HG03097 (cell line): ENCODE results near the gene RANBP10.
"Not testable (repeated sequence)": the region's sequence is repeated elsewhere in the genome, so short reads cannot be mapped to it uniquely, and the experiment has no call there.

Experiments
- ATAC-seq: cut with Tn5 transposase; IDR thresholded peaks from one replicate; pipeline ENCODE4 v1.9.1; 2021; ENCODE audit not compliant: unreplicated experiment, low FRiP score

Gene RANBP10

DNA sequence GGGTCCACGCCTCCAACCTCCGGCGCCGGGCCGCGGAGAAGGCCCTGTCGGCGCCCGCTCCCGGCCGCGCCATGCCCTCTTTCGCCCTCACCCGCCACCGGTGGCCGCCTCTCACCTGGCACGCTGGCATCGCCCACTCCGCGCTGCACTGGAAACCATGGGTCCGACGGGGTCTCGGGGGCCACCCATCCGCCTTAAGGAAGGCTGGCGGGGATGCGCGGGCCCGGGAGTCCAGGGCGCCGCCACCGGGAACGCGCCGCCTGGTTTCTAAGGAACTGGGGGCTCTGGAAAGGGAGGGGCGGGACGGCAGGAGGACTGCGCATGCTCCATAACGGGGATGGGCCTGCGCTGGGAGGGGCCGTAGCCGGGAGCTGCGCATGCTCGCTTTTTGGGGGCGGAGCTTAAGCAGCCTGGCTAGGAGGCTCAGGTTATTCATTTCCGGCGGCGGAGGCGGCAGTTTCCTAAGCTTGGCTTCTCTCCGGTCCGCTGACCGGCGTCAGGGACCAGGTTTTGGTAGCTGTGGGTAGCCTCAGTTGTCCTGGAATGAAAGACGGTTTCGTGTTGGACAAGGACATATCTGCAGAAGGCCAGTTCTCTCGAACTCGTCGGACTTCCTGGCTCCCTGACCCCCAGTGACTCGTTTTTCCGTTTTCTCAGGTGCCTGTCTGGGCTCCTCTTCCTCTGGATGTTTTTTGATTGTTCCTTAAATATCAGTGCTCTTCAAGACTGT lies 87.1 kb downstream of the RANBP10 start, which contains the start of gene GFOD2:
TSS of gene GFOD2 (minus strand) at position 269 of the 730 bp plus-strand sequence. CDS start 33,601 bp downstream, outside the sequence.
- peak; percentile 84 for ATAC-seq

- ATAC-seq: no peak
Measured at GRCh38 chr16:67718668-67719047, 87.7 kb downstream of the RANBP10 start.

DNA sequence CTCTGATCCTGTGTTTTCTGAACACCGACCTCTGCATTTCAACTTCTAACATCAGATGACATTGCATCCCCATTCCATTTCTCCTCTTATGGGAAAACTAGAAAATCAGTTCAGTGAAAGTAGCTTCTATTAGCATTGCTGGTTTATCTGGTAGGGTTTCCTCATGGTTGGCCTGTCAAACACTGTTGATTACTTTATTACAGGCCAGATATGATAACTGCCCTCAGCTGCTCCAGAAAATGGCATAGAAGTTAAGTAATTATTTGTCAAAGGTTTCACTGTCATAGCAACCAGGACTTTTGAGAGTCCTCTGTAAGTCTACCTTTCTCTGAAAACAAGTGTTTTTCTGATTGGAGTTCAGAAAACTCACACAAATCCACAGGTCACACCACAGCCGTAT lies 90.3 kb downstream of the RANBP10 start:
- no peak for ATAC-seq

DNA sequence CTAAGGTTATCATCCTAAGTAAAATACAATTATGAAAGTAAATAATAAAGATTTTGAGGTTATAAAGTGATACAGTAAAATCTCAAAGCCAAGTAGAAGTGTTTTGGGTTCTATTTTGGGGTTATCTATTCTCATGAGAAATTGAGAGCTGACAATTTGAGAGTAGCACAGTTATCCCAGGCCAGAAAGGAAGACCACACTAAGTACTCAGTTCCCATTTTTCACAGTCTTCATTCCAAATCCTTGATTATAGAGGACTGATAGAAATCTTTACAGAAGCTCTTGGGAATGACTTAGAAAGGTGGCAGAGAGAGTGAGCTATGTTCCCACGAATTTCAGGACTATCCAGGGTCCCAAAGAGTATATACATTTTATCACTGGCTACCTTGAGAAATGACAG lies 91.8 kb downstream of the RANBP10 start:
- ATAC-seq: no peak

DNA sequence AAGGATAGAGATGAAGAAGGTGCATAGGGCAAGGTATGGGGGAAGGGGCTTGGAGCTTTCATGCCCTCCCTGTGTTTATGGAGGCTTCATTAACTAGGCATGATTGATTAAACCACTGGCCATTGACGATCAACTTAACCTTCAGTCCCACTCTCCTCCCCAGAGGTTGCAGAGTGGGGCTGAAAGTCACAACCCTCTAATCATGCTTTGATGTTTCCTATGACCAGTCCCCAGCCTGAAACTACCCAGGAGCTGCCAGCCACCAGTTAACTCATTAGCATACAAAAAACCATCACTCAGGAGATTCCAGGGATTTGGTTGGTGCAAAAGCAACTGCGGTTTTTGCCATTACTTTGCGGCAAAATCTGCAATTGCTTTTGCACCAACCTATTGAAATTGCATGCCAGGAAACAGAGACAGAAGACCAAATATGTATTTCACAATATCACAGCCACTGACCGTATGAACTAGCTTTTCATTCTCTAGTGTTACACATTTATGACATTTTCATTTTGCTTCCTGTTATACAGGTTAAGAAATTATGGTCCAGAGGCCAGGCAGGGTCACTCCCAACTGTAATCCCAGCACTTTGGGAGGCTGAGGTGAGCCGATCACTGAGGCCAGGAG lies 92.6 kb downstream of the RANBP10 start:
- ATAC-seq: no peak

DNA sequence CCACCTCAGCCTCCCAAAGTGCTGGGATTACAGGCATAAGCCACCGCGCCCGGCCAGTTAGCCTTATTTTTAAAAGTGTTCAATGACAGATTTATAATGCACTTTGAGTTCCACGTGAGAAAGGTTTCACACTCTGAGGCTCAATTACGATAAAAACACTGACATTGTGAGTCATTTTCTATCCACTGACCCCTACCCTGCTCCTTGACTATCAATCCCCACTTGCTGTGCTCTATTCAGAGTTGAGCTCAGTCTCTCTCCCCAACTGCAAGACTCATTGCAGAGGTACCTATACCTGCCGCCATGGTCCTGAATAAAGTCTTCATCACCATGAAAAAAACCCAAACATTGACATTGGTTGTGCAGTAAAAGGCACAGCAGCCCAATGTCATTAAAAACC lies 95.8 kb downstream of the RANBP10 start:
- no peak for ATAC-seq

DNA sequence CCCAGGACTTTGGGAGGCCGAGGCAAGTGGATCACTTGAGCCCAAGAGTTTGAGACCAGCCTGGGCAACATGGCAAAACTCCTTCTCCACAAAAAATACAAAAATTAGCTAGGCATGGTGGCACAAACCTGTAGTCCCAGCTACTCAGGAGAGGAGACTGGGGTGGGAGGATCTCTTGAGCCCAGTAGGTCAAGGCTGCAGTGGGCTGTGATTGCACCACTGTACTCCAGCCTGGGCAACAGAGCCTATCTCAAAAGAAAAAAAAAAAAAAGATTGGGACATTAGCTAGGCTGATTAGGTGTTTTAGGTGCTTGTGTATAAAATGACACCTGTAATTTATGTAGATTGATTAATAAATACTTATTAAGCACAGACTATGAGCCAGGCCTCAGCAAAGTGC lies 97.3 kb downstream of the RANBP10 start:
- no peak for ATAC-seq

DNA sequence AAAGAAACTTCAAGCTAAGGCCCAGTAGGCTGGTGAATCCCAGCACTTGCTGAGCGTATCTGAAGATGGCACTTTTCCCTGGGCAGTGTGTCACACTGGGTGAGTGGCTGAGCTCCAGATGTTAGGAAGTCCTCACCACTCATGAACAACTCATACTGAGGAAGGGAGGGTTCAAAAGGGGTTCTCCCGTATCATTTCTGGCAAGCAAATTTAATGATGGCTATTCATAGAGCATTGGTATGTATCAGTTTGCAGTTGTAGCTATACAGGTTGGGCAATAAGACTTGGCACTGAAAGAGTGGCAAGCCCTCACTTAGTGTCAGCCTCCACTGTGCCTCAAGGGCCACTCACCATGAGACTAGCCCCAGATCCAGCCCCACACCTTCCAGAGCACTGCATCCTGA lies 98.0 kb downstream of the RANBP10 start:
- no peak for ATAC-seq

DNA sequence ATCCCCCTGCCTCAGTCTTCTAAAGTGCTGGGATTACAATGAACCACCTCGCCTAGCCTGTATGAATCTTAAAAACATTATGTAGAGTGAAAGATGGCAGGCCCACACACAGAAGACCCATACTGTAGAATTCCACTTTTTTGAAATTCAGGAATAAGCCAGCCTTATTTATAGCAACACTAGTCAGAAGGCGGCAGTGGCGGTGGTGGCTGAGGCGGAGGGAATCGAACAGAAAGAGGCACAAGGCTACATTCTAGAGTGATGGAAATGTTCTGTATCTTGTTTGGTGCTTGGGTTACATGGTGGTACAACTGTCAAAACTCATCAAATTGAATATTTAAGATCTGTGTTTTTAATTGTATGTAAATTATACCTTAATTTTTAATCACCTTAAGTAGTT lies 98.6 kb downstream of the RANBP10 start:
- ATAC-seq: no peak

GRCh38 chr16:67707210-67707609 lies 99.2 kb downstream of the RANBP10 start:
- ATAC-seq: no peak

DNA sequence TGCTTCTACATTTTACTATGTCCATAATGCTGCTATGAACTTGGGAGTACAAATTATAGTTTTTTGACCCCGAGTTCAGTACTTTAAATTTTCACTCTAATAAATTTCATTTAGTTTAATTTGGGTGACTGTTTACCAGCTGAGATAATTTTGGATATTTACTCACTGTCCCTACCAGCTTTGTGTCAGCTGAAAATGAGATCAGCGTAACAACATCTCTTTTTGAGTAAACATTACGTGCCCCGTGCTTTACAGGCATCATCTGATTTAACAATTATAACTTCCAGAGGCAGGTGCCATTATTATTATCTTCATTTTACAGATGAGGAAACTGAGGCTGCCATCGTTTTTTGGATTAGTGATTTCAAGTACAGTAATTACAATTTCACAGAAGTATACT lies 102.2 kb downstream of the RANBP10 start:
- no peak for ATAC-seq

DNA sequence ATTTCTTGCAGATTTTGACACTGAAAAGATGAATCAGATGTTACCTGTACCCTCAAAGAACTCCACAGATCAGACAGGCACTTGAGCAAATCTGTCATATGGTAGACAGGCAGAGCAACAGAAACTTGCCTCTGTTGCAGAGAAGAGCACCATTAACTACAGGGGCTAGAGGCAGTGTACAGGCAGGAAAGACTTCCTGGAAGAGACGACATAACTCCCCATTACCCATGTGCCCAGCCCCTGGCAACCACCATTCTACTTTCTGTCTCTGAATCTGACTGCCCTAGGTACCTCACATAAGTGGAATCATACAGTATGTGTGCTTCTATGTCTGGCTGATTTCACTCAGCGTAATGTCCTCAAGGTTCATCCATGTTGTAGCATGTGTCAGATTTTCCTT lies 102.7 kb downstream of the RANBP10 start:
- ATAC-seq: no peak

- no peak for ATAC-seq
Measured at GRCh38 chr16:67702130-67702529, 104.2 kb downstream of the RANBP10 start.

GRCh38 chr16:67701420-67701819 lies 104.9 kb downstream of the RANBP10 start:
- no peak for ATAC-seq

DNA sequence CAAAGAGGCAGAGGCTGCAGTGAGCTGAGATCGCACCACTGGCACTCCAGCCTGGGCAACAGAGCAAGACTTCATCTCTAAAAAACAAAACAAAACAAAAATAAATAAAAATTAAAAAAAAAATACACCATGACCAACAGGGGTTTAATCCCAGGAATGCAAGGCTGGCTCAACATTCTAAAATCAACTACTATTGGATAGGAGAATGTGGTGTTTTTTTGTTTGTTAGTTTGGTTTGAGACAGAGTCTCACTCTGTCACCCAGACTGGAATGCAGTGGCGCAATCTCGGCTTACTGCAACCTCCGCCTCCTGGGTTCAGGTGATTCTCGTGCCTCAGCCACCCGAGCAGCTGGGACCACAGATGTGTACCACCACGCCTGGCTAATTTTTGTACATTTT lies 107.1 kb downstream of the RANBP10 start:
- ATAC-seq: no peak

DNA sequence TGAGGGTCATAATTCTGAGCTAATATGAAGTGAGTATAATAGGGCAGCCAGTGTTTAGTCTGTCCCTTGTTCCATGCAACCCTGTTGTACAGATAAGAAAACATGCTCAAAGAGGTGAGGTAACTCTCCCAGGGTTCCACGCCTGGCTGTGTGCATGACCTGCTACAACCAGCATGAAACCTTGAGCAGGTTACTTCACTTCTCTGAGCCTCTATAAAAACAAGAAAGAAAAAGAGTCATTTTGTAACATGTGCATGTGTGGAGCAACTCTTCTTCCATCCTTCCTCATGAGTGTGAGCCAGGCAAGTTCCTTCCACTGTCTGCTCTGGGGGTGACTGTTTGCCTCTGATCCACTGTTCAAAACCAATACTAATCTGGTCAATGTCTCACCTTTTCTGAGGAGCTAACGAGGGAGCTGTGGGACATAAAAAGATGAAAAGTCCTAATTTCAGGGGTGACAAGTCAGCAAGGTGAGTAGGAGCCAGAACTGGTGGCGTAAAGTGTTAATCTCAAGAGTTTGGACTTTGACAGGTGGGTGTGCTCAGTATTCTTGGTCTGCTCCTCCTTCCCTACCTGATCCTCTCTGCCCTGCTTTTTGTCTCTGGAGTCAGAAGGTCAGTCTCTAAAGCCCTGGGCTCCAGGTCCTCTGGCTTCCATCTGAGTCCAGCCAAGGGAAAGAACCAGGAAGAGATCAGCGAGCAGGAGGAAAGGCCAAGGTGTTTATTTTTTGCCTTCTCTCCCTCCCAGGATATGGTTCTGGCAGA lies 108.8 kb downstream of the RANBP10 start:
- ATAC-seq: no peak

DNA sequence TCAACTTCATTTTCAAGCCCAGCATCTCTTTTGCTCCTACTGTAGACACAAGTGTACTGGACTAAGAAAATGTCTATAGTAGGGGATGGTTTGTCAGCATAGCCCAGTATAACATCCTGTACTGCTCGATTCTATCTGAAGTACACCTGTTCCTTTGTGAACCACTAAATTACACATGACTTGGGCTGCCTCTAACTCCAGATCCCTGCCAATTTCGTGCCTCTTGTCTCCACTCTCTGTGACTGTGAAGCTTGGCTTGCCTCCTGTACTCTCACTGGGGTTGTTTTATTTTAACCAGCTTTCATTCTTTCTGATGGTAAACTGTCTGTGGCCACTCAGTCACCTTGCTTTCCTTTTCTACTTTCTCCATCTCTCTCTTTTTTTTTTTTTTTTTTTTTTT lies 111.7 kb downstream of the RANBP10 start:
- ATAC-seq: no peak

- not testable (repeated sequence) for ATAC-seq
Measured at GRCh38 chr16:67693517-67694285, 112.7 kb downstream of the RANBP10 start.

- no peak for ATAC-seq
Measured at GRCh38 chr16:67685388-67686112, 120.8 kb downstream of the RANBP10 start.

DNA sequence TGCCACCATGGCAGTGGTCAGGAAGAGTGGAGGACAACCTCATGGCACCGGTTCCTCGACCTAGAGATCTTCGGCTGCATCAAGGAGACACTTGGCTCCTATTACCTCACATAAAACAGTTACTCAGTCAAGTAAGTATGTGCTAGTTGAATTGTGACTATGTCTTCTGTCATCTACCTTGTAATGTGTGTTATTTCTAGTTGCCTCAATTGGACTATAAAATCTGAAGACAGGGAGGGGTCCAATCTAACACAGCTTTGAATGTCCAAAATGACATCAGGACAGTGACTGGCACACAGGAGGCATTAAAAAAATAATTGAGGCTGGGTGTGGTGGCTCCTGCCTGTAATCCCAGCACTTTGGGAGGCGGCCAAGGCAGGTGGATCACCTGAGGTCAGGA lies 122.6 kb downstream of the RANBP10 start:
- ATAC-seq: no peak
